Skin of body (tissue), 2 donors: ENCODE results near the gene CHAD. TPM values are rescaled to one million over a fixed set of nuclear protein-coding genes. Genes with fewer than 3 reads are reported as not detected.
"Not testable (repeated sequence)": the region's sequence is repeated elsewhere in the genome, so short reads cannot be mapped to it uniquely, and the experiment has no call there.

Experiments used
- DNase-seq: peaks from one replicate; lab custom pipeline; 2025; lab: John Stamatoyannopoulos, UW
- total RNA-seq: library from RNA; depleted of rRNA; stranded (reverse); fragments of >200 nt; gene quantifications from one replicate; pipeline ENCODE4 v1.2.3, GENCODE V29; 2014

CHAD gene
- total RNA-seq, 1 donor from 2014 or later = 0.49 TPM

- no peak for DNase-seq
These were observed 38.9 kb downstream of the CHAD start for GRCh38 chr17:50429793-50430192.

GRCh38 chr17:50428831-50429424, 39.8 kb downstream of the CHAD start:
- peak; percentile 22 for DNase-seq

DNA sequence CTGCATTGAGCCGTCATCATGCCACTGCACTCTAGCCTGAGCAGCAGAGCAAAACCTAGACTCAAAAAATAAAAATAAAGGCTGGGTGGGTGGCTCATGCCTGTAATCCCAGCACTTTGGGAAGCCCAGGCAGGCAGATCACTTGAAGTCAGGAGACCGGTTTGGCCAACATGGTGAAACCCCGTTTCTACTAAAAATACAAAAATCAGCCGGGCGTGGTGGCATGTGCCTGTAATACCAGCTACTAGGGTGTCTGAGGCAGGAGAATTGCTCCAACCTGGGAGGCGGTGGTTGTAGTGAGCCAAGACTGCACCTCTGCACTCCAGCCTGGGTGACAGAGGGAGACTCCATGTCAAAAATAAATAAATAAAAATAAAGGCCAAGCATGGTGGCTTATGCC, 40.6 kb downstream of the CHAD start:
- not testable (repeated sequence) for DNase-seq

DNA sequence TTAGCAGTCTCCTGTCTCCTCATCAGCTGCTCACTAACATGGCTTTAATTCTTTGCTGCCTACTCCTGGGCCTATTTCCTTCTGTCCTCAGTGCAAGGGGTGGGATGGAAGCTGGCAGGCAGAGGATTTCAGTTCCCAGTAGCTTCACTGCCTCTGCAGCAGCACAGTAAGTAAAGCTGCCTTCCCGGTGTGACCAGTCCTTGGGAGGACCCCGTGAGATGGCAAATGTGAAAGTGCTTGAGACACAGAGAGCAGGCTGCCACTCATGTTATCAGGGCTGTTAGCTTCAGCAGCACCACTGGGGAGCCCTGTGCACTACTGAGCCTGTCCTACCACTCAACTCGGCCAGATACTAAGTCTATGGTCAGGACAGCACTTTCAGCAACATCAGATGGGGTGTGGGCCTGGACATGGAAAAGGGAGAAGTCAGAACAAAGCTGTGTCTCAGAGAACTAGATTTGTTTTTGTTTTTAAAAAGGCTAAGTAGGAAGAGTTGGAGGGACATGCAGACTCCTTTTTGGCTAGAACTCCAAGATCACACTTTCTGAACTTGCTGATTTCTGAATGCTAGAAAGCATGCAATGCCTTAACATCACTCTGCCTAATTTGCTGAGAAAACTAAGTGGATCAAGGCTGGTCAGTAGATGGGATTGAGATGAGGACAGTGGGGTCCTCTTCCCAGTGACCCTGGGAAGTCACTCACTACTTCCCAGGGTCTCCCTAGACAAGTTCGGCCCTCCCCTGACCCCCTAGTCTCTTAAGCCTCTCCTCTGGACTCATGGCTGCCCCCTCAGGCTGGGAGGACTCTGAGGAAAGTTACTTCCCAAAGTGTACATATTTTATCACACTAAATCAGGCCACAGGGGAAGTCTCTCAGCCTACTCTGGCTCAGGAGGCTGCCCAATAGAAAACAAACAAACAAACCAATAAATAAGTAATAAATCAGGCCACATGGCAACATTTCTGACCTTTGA, 41.6 kb downstream of the CHAD start:
- DNase-seq = peak; percentile 30

- no peak for DNase-seq
These were observed 42.3 kb downstream of the CHAD start for GRCh38 chr17:50426472-50426782.

GRCh38 chr17:50425682-50426471, 42.8 kb downstream of the CHAD start, which contains the start of gene ACSF2:
Gene ACSF2, plus strand, starts transcription at chr17:50426218. Its CDS starts 44 bp downstream, at chr17:50426262.
- DNase-seq = no peak

GRCh38 chr17:50424996-50425681, 43.5 kb downstream of the CHAD start:
- DNase-seq = no peak

DNA sequence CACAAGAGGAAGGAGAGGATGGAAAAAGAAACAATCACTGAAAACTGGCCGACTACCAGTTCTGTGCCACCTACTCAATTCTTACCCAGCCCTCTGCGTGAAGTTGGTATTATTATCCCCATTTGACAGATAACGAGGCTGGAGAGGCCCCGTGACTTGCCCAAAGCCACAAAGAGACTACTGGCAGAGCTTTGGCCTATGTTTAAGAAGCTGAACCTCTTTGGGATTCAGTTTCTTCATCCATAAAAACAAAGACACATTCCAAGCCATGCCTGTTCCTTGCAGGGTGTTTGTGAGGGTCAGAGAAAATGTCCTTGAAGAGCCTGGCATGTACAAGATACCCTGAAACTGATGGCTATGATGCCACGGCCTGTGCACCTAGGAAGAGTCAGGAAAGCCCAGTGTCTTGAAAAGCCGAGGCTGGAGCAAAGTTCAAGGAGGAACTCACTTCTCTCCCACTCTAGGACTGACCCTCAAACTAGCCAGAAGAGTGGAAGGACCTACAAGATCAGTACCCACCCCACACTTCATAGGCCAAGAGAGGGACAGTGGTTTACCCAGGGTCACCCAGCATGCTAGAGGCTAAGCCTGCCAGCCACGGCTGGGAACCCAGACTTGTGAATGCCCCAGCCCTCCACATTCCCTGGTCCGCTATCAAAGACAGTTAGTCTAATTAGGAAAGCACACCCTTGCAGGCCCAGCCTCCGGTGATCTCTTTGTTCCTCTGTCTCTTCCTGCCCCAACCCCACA, 44.3 kb downstream of the CHAD start:
- DNase-seq = no peak

GRCh38 chr17:50423553-50424159, 45.0 kb downstream of the CHAD start:
- no peak for DNase-seq

GRCh38 chr17:50422738-50423137, 45.9 kb downstream of the CHAD start:
- DNase-seq = no peak

DNA sequence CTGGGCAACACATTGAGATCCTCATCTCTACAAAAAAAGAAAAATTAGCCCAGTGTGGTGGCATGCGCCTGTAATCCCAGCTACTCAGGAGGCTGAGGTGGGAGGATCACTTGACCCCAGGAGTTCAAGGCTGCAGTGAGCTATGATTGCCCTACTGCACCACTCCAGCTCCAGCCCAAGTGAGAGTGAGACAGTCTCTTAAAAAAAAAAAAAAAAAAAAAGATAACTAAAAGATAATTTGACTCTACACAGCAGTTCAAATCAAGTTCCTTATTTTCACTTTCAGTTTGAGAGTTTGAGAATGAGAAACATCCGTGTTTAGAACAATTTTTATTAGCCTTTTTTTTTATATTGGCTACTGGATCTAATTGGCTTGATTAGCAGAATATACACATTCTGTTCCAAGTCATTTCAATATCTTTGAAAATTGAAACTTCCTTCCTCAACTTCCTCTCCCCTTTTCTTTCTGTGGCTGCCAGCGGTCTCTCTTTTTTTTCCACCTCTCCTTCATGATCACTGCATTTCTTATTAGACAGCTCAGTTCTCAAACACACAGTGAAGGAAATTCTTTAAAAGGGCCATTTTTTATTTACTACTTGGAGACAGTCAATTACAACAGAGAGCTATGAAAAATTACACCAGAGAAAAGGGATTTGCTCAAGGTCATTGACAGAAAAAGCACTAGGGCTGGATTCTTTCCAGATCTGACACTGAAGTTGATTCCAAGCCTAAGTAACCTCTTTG, 47.2 kb downstream of the CHAD start:
- DNase-seq = peak; percentile 14

DNA sequence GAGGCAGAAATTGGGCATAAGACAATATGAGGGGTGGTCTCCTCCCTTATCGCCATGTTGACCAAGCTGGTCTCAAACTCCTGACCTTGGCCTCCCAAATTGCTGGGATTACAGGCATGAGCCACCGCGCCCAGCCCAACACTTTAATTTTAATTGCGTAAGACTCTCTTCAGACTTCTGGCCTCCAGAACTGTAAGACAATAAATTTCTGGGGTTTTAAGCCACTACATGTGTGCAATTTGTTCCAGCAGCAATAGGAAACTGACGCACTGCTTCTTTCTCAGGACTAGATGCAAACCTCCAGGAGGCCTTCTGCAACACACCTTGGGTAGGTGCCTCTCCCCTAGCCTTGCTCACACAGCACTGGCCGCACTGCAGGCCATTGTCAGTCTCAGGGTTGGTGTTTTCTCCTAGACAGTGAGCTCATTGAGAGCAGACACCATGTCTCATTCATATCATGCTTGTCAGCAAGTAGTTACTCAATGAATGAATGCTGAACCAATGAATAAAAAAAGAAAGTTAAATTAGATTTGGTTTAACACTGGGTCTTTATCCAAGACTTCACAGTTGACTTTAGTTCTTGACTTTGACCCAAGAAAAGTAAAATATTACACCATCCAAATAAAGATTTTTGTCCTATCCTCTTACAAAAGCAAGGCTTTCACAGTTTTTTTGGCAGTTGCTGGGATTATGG, 48.1 kb downstream of the CHAD start:
- DNase-seq = peak; percentile 48

GRCh38 chr17:50419577-50419976, 49.1 kb downstream of the CHAD start:
- DNase-seq = not testable (repeated sequence)

DNA sequence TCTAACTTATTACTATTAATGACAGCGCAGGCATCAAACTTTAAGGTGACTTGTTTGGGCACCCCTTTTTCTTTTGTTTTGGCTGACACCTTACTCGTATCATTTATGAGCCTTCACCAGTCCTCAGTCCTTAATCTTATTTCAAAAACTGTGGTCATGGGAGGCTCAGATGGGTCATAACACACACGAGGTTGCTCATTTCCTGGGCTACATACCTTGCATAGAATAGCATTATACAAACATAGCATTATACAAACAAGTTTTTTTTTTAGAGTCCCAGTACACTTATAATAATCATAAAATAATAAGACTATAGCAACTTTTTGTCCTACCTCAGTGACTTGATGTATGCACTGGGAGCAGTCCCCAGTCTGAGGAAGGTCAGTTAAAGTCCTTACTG, 53.9 kb downstream of the CHAD start:
- no peak for DNase-seq

Other genes starting within 250 kb of the CHAD start
- gene TMEM92, start 194.4 kb downstream of the CHAD start, total RNA-seq = 0.20 TPM
- gene XYLT2, start 122.8 kb downstream of the CHAD start, total RNA-seq = 17.7 TPM
- gene MRPL27, start 95.7 kb downstream of the CHAD start, total RNA-seq = 42.3 TPM
- gene EME1, start 95.7 kb downstream of the CHAD start, total RNA-seq = 3.6 TPM
- 44.6 TPM for gene LRRC59, start 71.4 kb downstream of the CHAD start, total RNA-seq
- 67.6 TPM for gene ACSF2, start 42.7 kb downstream of the CHAD start, total RNA-seq
- gene RSAD1, start 10.0 kb upstream of the CHAD start, total RNA-seq = 19.4 TPM
- gene MYCBPAP, start 39.6 kb upstream of the CHAD start, total RNA-seq = 1.6 TPM
- 5.3 TPM for gene EPN3, start 63.9 kb upstream of the CHAD start, total RNA-seq
- 19.3 TPM for gene SPATA20, start 78.3 kb upstream of the CHAD start, total RNA-seq
- gene CACNA1G, start 91.8 kb upstream of the CHAD start, total RNA-seq = 8.9 TPM
- gene ABCC3, start 166.0 kb upstream of the CHAD start, total RNA-seq = 5.9 TPM
- gene ANKRD40, start 239.0 kb upstream of the CHAD start, total RNA-seq = 24.8 TPM